SHP77 treated with DMSO at 0.1 percent for 48 hours (cell line): ENCODE results near the gene LCE2C.
A peak's percentile ranks its signal among the peaks of the same experiment; 100 is the strongest.
"Not testable (repeated sequence)": the region's sequence is repeated elsewhere in the genome, so short reads cannot be mapped to it uniquely, and the experiment has no call there.

Experiments used
- DNase-seq: peaks from one replicate; lab custom pipeline; 2025; lab: John Stamatoyannopoulos, UW

LCE2C gene

GRCh38 chr1:152674983-152675382 is at the start of gene LCE2C:
TSS of gene LCE2C (plus strand) at chr1:152675279. CDS start at chr1:152676016, 737 bp downstream.
- not testable (repeated sequence) for DNase-seq

GRCh38 chr1:152626744-152627143 is 48.3 kb upstream of the LCE2C start:
- DNase-seq, result no peak

- DNase-seq, result no peak
Measured at GRCh38 chr1:152630596-152630995, 44.5 kb upstream of the LCE2C start.

GRCh38 chr1:152640351-152640750 is 34.7 kb upstream of the LCE2C start:
- no peak for DNase-seq

- no peak for DNase-seq
Measured at GRCh38 chr1:152643945-152644344, 31.1 kb upstream of the LCE2C start.

GRCh38 chr1:152645146-152645545 is 29.9 kb upstream of the LCE2C start:
- no peak for DNase-seq

GRCh38 chr1:152646656-152647055 is 28.4 kb upstream of the LCE2C start:
- no peak for DNase-seq

GRCh38 chr1:152654110-152654509 is 21.0 kb upstream of the LCE2C start:
- peak; percentile 59 for DNase-seq

GRCh38 chr1:152656459-152656858 is 18.6 kb upstream of the LCE2C start:
- DNase-seq, result no peak

- no peak for DNase-seq
Measured at GRCh38 chr1:152657677-152658076, 17.4 kb upstream of the LCE2C start.

- DNase-seq, result no peak
Measured at GRCh38 chr1:152658649-152659048, 16.4 kb upstream of the LCE2C start.

- no peak for DNase-seq
Measured at GRCh38 chr1:152663098-152663497, 12.0 kb upstream of the LCE2C start, which contains the start of gene LCE2D. TSS of gene LCE2D (plus strand) at chr1:152663380. CDS start at chr1:152664106, 726 bp downstream.

- not testable (repeated sequence) for DNase-seq
Measured at GRCh38 chr1:152666171-152666570, 8.9 kb upstream of the LCE2C start.

- DNase-seq, result no peak
Measured at GRCh38 chr1:152667648-152668047, 7.4 kb upstream of the LCE2C start.

GRCh38 chr1:152673016-152673415 is 2.1 kb upstream of the LCE2C start:
- no peak for DNase-seq

- DNase-seq, result no peak
Measured at GRCh38 chr1:152679459-152679858, 4.4 kb downstream of the LCE2C start.

GRCh38 chr1:152681616-152682015 is 6.5 kb downstream of the LCE2C start:
- no peak for DNase-seq

GRCh38 chr1:152683846-152684245 is 8.8 kb downstream of the LCE2C start:
- DNase-seq, result no peak

- DNase-seq, result not testable (repeated sequence)
Measured at GRCh38 chr1:152685823-152686222, 10.7 kb downstream of the LCE2C start, which contains the start of gene LCE2B. TSS of gene LCE2B (plus strand) at chr1:152686123. CDS start at chr1:152686844, 721 bp downstream.

- DNase-seq, result no peak
Measured at GRCh38 chr1:152697701-152698600, 22.9 kb downstream of the LCE2C start, which contains the start of gene LCE2A. TSS of gene LCE2A (plus strand) at chr1:152698345. CDS start at chr1:152698902, 557 bp downstream.

- no peak for DNase-seq
Measured at GRCh38 chr1:152699746-152700145, 24.7 kb downstream of the LCE2C start.

GRCh38 chr1:152707860-152708259 is 32.8 kb downstream of the LCE2C start, which contains the start of gene LCE4A:
TSS of gene LCE4A (plus strand) at chr1:152708160. CDS start at chr1:152709076, 916 bp downstream.
- DNase-seq, result no peak

- DNase-seq, result no peak
Measured at GRCh38 chr1:152718238-152718637, 43.2 kb downstream of the LCE2C start.
